ENCODE measurements around the gene TSTD1.

- no peak for TF ChIP-seq POLR2AphosphoS5 (IDR thresholded peaks at IDR 0.05; ENCODE audit: low read depth, low read length)
- TF ChIP-seq, protein P1, sequence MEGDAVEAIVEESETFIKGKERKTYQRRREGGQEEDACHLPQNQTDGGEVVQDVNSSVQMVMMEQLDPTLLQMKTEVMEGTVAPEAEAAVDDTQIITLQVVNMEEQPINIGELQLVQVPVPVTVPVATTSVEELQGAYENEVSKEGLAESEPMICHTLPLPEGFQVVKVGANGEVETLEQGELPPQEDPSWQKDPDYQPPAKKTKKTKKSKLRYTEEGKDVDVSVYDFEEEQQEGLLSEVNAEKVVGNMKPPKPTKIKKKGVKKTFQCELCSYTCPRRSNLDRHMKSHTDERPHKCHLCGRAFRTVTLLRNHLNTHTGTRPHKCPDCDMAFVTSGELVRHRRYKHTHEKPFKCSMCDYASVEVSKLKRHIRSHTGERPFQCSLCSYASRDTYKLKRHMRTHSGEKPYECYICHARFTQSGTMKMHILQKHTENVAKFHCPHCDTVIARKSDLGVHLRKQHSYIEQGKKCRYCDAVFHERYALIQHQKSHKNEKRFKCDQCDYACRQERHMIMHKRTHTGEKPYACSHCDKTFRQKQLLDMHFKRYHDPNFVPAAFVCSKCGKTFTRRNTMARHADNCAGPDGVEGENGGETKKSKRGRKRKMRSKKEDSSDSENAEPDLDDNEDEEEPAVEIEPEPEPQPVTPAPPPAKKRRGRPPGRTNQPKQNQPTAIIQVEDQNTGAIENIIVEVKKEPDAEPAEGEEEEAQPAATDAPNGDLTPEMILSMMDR (IDR thresholded peaks at IDR 0.05; ENCODE audit: control extremely low read depth in 1 of 3, insufficient read depth in 1 of 3, low read depth in 1 of 3, low read length in 3 of 3), result no peak
- no peak for TF ChIP-seq TEAD4 (IDR thresholded peaks at IDR 0.05; ENCODE audit: low read depth, low read length)
- no peak for TF ChIP-seq KDM5A (IDR thresholded peaks at IDR 0.05; ENCODE audit: low read length)
- TF ChIP-seq SIRT6 (IDR thresholded peaks at IDR 0.05; ENCODE audit: low read length), result no peak
- no peak for TF ChIP-seq TAF1 (IDR thresholded peaks at IDR 0.05; ENCODE audit: low read depth, low read length)
- TF ChIP-seq POLR2A (IDR thresholded peaks at IDR 0.05; ENCODE audit: control extremely low read depth in 1 of 2, low read depth in 2 of 2, low read length in 2 of 2), result no peak
- TF ChIP-seq GABPA (IDR thresholded peaks at IDR 0.05; ENCODE audit: borderline replicate concordance, insufficient read depth, low read length), result no peak
Observed at GRCh38 chr1:161017756-161018630, 20.8 kb downstream of the TSTD1 start.

Measured in H1 (cell line).